BLaER1 (cell line): ENCODE measurements around the gene MB.

Experiments
- H3K27ac ChIP-seq: shearing (Covaris generic); formaldehyde crosslinking; 2 replicates; pipeline ENCODE4 v1.8.1; 2022
- H3K27me3 ChIP-seq: shearing (Covaris generic); formaldehyde crosslinking; 2 replicates; pipeline ENCODE4 v1.8.1; 2022
- H3K36me3 ChIP-seq: shearing (Covaris generic); formaldehyde crosslinking; 2 replicates; pipeline ENCODE4 v1.8.1; 2022
- H3K4me1 ChIP-seq: shearing (Covaris generic); formaldehyde crosslinking; 2 replicates; pipeline ENCODE4 v1.8.1; 2022
- H3K4me2 ChIP-seq: shearing (Covaris generic); formaldehyde crosslinking; 2 replicates; pipeline ENCODE4 v1.8.1; 2022
- H3K4me3 ChIP-seq: shearing (Covaris generic); formaldehyde crosslinking; 2 replicates; pipeline ENCODE4 v1.8.1; 2022
- H3K9ac ChIP-seq: shearing (Covaris generic); formaldehyde crosslinking; 2 replicates; pipeline ENCODE4 v1.8.1; 2022
- H3K9me3 ChIP-seq: shearing (Covaris generic); formaldehyde crosslinking; 2 replicates; pipeline ENCODE4 v1.8.1; 2022
- H4K20me1 ChIP-seq: shearing (Covaris generic); formaldehyde crosslinking; 2 replicates; pipeline ENCODE4 v1.8.1; 2022
- Cebpa-rat ChIP-seq: shearing (Covaris generic); IDR thresholded peaks from 2 replicates; pipeline ENCODE4 v1.8.1; 2022

The MB gene

GRCh38 chr22:35558719-35559118 is 58.4 kb downstream of the MB start:
- Histone ChIP-seq H3K9me3 (no peaks in the 10 kb centered on the region), H4K20me1 (no peaks in the 10 kb centered on the region), H3K27ac (no peak overlapping the region), H3K4me3 (no peak overlapping the region), H3K4me2 (no peak overlapping the region), H3K36me3 (no peaks in the 10 kb centered on the region), H3K27me3 (no peaks in the 10 kb centered on the region), H3K4me1 (peaks cover 52% of the 10 kb centered on the region), H3K9ac (no peak overlapping the region)
- no peak for TF ChIP-seq Cebpa-rat

- peaks cover 54% of the 10 kb centered on the region for H3K4me1 ChIP-seq
- no peak overlapping the region for H3K4me3 ChIP-seq
- no peaks in the 10 kb centered on the region for H3K27me3 ChIP-seq
- no peak for TF ChIP-seq Cebpa-rat
- peak overlapping the region; percentile 20; the same call in 1 of the 2 replicates for H3K4me2 ChIP-seq
- no peak overlapping the region for H3K27ac ChIP-seq
- no peaks in the 10 kb centered on the region for H4K20me1 ChIP-seq
- no peaks in the 10 kb centered on the region for H3K9me3 ChIP-seq
- no peaks in the 10 kb centered on the region for H3K36me3 ChIP-seq
- no peak overlapping the region for H3K9ac ChIP-seq
Observed at GRCh38 chr22:35558031-35558430, 59.1 kb downstream of the MB start.
